Right lobe of liver (tissue), 4 donors: ENCODE measurements around the gene WFDC1.

Source experiments
- POLR2A ChIP-seq: fragments of 450-650 bp; IDR thresholded peaks from one replicate; pipeline ENCODE4 v1.6.1; 2017; ENCODE audit warnings: antibody characterized with exemption, mild to moderate bottlenecking
- TF ChIP-seq, protein P1 (sequence below), 4 donors: fragments of 200-600 bp in 3 of 4; fragments of 450-650 bp in 1 of 4; IDR thresholded peaks; one replicate each; pipeline versions ENCODE4 v1.5.1 to v1.8.0; 2016 to 2022; ENCODE audit warnings: antibody characterized with exemption in 4 of 4, mild to moderate bottlenecking in 2 of 4
- donor health status: DM: no; HTN: no; CAD: no.
- donor health status: DM: no; HTN: no; CAD: no.
- donor health status: DM: no; HTN: yes; CAD: no.

- TF ChIP-seq, protein P1, sequence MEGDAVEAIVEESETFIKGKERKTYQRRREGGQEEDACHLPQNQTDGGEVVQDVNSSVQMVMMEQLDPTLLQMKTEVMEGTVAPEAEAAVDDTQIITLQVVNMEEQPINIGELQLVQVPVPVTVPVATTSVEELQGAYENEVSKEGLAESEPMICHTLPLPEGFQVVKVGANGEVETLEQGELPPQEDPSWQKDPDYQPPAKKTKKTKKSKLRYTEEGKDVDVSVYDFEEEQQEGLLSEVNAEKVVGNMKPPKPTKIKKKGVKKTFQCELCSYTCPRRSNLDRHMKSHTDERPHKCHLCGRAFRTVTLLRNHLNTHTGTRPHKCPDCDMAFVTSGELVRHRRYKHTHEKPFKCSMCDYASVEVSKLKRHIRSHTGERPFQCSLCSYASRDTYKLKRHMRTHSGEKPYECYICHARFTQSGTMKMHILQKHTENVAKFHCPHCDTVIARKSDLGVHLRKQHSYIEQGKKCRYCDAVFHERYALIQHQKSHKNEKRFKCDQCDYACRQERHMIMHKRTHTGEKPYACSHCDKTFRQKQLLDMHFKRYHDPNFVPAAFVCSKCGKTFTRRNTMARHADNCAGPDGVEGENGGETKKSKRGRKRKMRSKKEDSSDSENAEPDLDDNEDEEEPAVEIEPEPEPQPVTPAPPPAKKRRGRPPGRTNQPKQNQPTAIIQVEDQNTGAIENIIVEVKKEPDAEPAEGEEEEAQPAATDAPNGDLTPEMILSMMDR (IDR thresholded peaks at IDR 0.05), result no peak
- no peak for TF ChIP-seq POLR2A
Measured at GRCh38 chr16:84245956-84246678, 48.6 kb upstream of the WFDC1 start.
